ENCODE data around the gene HSPG2. TPM values are rescaled to one million over a fixed set of nuclear protein-coding genes. Genes with fewer than 3 reads are reported as not detected.

The HSPG2 gene
- total RNA-seq, 1 donor from 2014 or later = 1.7 TPM

- Mint-ChIP-seq H3K36me3 (ENCODE audit: low read depth) (peaks cover 2% of the 10 kb centered on the region), H3K9me3 (no peaks in the 10 kb centered on the region), H3K4me3 (no peak overlapping the region), H3K27me3 (no peaks in the 10 kb centered on the region), H3K4me1 (peaks cover 6% of the 10 kb centered on the region), H3K27ac (no peak overlapping the region)
- no peak for TF ChIP-seq CTCF (IDR thresholded peaks at IDR 0.05)
- CTCF ChIA-PET = no interaction called here
- POLR2A ChIA-PET = no interaction called here
- ATAC-seq (ENCODE audit: low read depth) (no peak), DNase-seq (no peak)
- intact Hi-C loops (cut with micrococcal nuclease) = no loop called here
Observed at GRCh38 chr1:21847223-21848205, 89.6 kb downstream of the HSPG2 start.

- ATAC-seq (ENCODE audit: low read depth) = no peak
- ChIA-PET CTCF (no interaction called here), POLR2A (no interaction called here)
- H3K9me3 Mint-ChIP-seq = no peaks in the 10 kb centered on the region
- DNase-seq = no peak
- H3K36me3 Mint-ChIP-seq (ENCODE audit: low read depth) = peaks cover 2% of the 10 kb centered on the region
- no peak overlapping the region for H3K27ac Mint-ChIP-seq
- TF ChIP-seq CTCF (IDR thresholded peaks at IDR 0.05) = no peak
- H3K4me3 Mint-ChIP-seq = no peak overlapping the region
- H3K4me1 Mint-ChIP-seq = no peaks in the 10 kb centered on the region
- intact Hi-C loops (cut with micrococcal nuclease) = no loop called here
- no peaks in the 10 kb centered on the region for H3K27me3 Mint-ChIP-seq
Observed at GRCh38 chr1:21845646-21846641, 91.2 kb downstream of the HSPG2 start.

- ChIA-PET POLR2A (no interaction called here), CTCF (no interaction called here)
- Mint-ChIP-seq H3K4me3 (no peak overlapping the region), H3K4me1 (no peaks in the 10 kb centered on the region), H3K9me3 (no peaks in the 10 kb centered on the region), H3K36me3 (ENCODE audit: low read depth) (peaks cover 5% of the 10 kb centered on the region), H3K27me3 (no peaks in the 10 kb centered on the region), H3K27ac (no peak overlapping the region)
- ATAC-seq (ENCODE audit: low read depth) (no peak), DNase-seq (no peak)
- TF ChIP-seq CTCF (IDR thresholded peaks at IDR 0.05) = no peak
- intact Hi-C loops (cut with micrococcal nuclease) = no loop called here
Observed at GRCh38 chr1:21843996-21844395, 93.1 kb downstream of the HSPG2 start.

- H3K27me3 Mint-ChIP-seq = no peaks in the 10 kb centered on the region
- H3K4me1 Mint-ChIP-seq = no peaks in the 10 kb centered on the region
- DNase-seq (no peak), ATAC-seq (ENCODE audit: low read depth) (no peak)
- intact Hi-C loops (cut with micrococcal nuclease) = no loop called here
- no peaks in the 10 kb centered on the region for H3K9me3 Mint-ChIP-seq
- ChIA-PET CTCF (no interaction called here), POLR2A (no interaction called here)
- H3K36me3 Mint-ChIP-seq (ENCODE audit: low read depth) = peaks cover 5% of the 10 kb centered on the region
- TF ChIP-seq CTCF (IDR thresholded peaks at IDR 0.05) = no peak
- no peak overlapping the region for H3K27ac Mint-ChIP-seq
- H3K4me3 Mint-ChIP-seq = no peak overlapping the region
Observed at GRCh38 chr1:21843208-21843607, 93.9 kb downstream of the HSPG2 start.

Measured in activated B cell treated with CpG ODN at 0.5 μM for 24 hours (primary cell).